Lung (tissue), 12 donors: ENCODE data around the gene SNX27. TPM values are rescaled to one million over a fixed set of nuclear protein-coding genes. Genes with fewer than 3 reads are reported as not detected.
A peak's percentile ranks its signal among the peaks of the same experiment; 100 is the strongest.

Experiments used
- ATAC-seq: fragments of 200-7000 bp; cut with Tn5 transposase; one replicate; pipeline ENCODE4 v1.9.1; 2020; ENCODE audit warnings: moderate number of reproducible peaks; ENCODE audit not compliant: insufficient read depth, low FRiP score
- DNase-seq, 3 donors: peaks; one replicate each; pipeline ENCODE4 v3.0.0-alpha.2; 2013 to 2017
- H3K27ac ChIP-seq, 2 donors: one replicate each; pipeline ENCODE4 v1.5.1; 2013; ENCODE audit warnings: mild to moderate bottlenecking in 2 of 2, moderate library complexity in 2 of 2, control low read depth in 1 of 2, inconsistent platforms in 1 of 2, low read depth in 1 of 2, low read length in 1 of 2
- H3K27me3 ChIP-seq, 3 donors: one replicate each; pipeline ENCODE4 v1.5.1; 2013; ENCODE audit warnings: low read length in 2 of 3; ENCODE audit not compliant: control insufficient read depth in 3 of 3, insufficient read depth in 3 of 3
- H3K36me3 ChIP-seq, 4 donors: one replicate each; pipeline ENCODE4 v1.5.1; 2013; ENCODE audit warnings: low read length in 4 of 4, mild to moderate bottlenecking in 1 of 4, moderate library complexity in 1 of 4; ENCODE audit not compliant: control insufficient read depth in 4 of 4, insufficient read depth in 4 of 4
- H3K4me1 ChIP-seq, 5 donors: one replicate each; pipeline ENCODE4 v1.5.1; 2013; ENCODE audit warnings: low read length in 5 of 5, mild to moderate bottlenecking in 2 of 5, moderate library complexity in 1 of 5; ENCODE audit not compliant: control insufficient read depth in 5 of 5, insufficient read depth in 5 of 5
- H3K4me3 ChIP-seq: one replicate; pipeline ENCODE4 v1.5.1; 2013; ENCODE audit warnings: mild to moderate bottlenecking, control low read depth, moderate library complexity
- H3K9ac ChIP-seq, 2 donors: one replicate each; pipeline ENCODE4 v1.5.1; 2013; ENCODE audit warnings: low read length in 2 of 2, control low read depth in 1 of 2; ENCODE audit not compliant: insufficient read depth in 1 of 2
- H3K9me3 ChIP-seq, 4 donors: one replicate each; pipeline ENCODE4 v1.5.1; 2013; ENCODE audit warnings: low read length in 3 of 4, mild to moderate bottlenecking in 1 of 4, moderate library complexity in 1 of 4; ENCODE audit not compliant: control insufficient read depth in 4 of 4, insufficient read depth in 3 of 4
- WGBS, 2 donors: extraction: QIAGEN DNeasy Blood & Tissue Kit; methylation state at CpG; one replicate each; pipeline ENCODE4 v1.1.7; 2013; 5-methylcytosine and 5-hydroxymethylcytosine counted together
- polyA plus RNA-seq, 2 donors: library from polyadenylated mRNA; stranded (reverse); fragments of 200-250 nt; gene quantifications; one replicate each; pipeline ENCODE4 v1.2.1, GENCODE V29; 2013
- total RNA-seq, 2 donors: library from RNA; depleted of rRNA in 1 of 2; stranded (reverse); fragments of >200 nt in 1 of 2; gene quantifications; one replicate each; pipeline ENCODE4 v1.2.1, GENCODE V29; 2014 to 2021
- TF ChIP-seq, protein P1 (sequence below): IDR thresholded peaks from 2 replicates; pipeline ENCODE4 v1.5.1; 2012; ENCODE audit warnings: mild to moderate bottlenecking; ENCODE audit errors: control extremely low read depth, extremely low read depth
- donor health status: control.
- donor health status: control.
- donor health status: Bipolar disorder and iron deficiency.
- donor health status: healthy.
- donor health status: DM: yes; HTN: yes; CAD: no.

The SNX27 gene
- total and polyA plus RNA-seq, 4 donors = 12.1 to 63.7 (median 26.5) TPM

DNA sequence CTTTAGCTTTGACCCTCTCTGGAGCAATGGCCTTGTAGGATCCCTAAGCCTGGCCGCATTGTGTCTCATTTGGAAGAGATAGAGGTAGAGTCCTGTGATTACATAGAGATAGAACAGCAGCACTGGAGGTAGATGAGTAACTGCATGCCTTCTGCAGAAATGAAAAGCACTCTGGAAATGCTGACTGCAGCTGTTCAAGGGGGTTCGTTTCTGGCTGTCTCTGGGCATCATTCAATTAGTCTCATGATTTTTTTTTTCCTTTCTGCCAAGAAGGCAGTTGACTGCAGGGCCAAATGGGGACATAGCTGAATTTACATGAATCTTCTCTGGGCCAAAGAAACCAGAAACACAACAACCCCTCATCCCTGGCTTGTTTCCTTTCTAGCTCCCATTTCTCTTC, 28.1 kb upstream of the SNX27 start:
- no peak for DNase-seq
- Histone ChIP-seq H3K36me3 (peaks cover 0 to 15% (median 0%) of the 10 kb centered on the region in 4 donors), H3K27ac (no peak overlapping the region), H3K9me3 (no peaks in the 10 kb centered on the region), H3K4me3 (no peak overlapping the region), H3K4me1 (no peaks in the 10 kb centered on the region), H3K27me3 (no peaks in the 10 kb centered on the region), H3K9ac (no peak overlapping the region)
- 68 to 79% methylated on average over 2 of the region's 2 CpGs for WGBS, 2 donors
- no peak for ATAC-seq
- TF ChIP-seq, protein P1, sequence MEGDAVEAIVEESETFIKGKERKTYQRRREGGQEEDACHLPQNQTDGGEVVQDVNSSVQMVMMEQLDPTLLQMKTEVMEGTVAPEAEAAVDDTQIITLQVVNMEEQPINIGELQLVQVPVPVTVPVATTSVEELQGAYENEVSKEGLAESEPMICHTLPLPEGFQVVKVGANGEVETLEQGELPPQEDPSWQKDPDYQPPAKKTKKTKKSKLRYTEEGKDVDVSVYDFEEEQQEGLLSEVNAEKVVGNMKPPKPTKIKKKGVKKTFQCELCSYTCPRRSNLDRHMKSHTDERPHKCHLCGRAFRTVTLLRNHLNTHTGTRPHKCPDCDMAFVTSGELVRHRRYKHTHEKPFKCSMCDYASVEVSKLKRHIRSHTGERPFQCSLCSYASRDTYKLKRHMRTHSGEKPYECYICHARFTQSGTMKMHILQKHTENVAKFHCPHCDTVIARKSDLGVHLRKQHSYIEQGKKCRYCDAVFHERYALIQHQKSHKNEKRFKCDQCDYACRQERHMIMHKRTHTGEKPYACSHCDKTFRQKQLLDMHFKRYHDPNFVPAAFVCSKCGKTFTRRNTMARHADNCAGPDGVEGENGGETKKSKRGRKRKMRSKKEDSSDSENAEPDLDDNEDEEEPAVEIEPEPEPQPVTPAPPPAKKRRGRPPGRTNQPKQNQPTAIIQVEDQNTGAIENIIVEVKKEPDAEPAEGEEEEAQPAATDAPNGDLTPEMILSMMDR = no peak

DNA sequence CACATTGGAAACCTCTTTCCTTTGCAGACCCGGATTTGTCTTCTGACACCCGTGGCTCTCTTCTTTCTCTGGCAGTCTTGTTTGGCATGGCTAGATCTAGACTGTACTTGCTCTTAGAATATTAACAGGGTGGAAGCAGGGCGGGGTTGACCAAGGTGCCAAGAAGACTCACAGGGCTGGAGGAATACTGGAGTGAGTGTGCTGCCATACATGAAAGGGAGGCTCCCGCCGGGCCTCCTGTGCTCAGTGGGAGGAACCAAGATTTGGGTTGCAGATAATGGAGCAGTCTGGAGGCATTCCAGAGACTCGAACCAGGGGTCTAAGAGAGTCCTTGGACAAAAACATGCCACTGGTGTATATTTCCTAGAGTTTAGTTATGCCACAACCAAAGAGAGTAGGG, 27.6 kb upstream of the SNX27 start:
- Histone ChIP-seq H3K9ac (no peak overlapping the region), H3K27me3 (no peaks in the 10 kb centered on the region), H3K4me3 (no peak overlapping the region), H3K4me1 (no peaks in the 10 kb centered on the region), H3K36me3 (peaks cover 0 to 15% (median 0%) of the 10 kb centered on the region in 4 donors), H3K9me3 (no peaks in the 10 kb centered on the region), H3K27ac (peak overlapping the region in 1 of 2 donors; percentile 15)
- ATAC-seq (no peak), DNase-seq (no peak)
- TF ChIP-seq, protein P1 = no peak
- WGBS, 2 donors = 69 to 79% methylated on average over 6 of the region's 6 CpGs

DNA sequence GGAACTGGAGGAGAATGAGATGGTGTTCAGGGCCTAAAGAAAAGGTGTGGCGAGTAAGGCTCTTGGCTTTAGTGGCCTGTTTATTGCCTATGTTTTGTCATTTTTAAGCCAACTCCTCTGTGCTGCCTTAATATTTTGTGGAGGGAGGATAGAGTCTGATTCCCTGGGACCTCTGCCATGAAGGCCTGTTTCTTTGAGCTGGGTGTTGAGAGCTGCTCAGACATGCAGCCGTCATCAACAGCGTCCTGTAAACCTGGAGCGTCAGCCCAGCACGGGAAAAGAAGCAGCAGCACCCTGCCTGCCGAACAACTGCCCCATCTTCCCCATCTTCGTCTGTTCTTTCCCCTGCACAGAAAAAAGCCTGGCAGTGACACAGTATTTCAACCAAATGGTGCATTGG, 27.1 kb upstream of the SNX27 start:
- H3K9me3 ChIP-seq = no peaks in the 10 kb centered on the region
- no peaks in the 10 kb centered on the region for H3K4me1 ChIP-seq
- H3K27me3 ChIP-seq = no peaks in the 10 kb centered on the region
- H3K27ac ChIP-seq = peak overlapping the region in 1 of 2 donors; percentile 45
- peaks cover 0 to 11% (median 0%) of the 10 kb centered on the region in 4 donors for H3K36me3 ChIP-seq
- H3K4me3 ChIP-seq = no peak overlapping the region
- TF ChIP-seq, protein P1 = no peak
- DNase-seq (no peak), ATAC-seq (no peak)
- H3K9ac ChIP-seq = no peak overlapping the region
- 79 to 81% methylated on average over 7 of the region's 7 CpGs for WGBS, 2 donors

DNA sequence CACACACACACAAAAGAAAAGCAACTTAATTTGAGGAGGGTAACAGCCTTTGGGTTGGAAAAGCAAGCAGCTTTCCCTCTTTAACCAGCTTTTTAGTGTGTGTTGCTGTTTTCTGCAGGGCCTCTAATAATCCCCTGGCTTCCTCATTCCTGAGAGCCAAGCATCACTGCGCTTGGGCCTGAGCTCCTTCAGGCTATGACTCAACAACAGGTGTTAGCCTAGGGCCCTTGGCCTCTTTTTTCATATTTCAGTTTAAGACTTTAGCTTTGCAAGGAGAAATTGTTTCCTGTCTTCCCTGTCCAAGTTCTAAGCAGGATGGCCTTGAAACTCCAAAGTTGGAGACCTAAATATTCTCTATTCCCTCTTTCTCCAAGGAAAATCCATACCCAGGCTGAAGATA, 26.2 kb upstream of the SNX27 start:
- H3K36me3 ChIP-seq = peaks cover 0 to 9% (median 0%) of the 10 kb centered on the region in 4 donors
- no peak overlapping the region for H3K4me3 ChIP-seq
- DNase-seq (peak in 2 of 3 donors; percentile 4 to 21), ATAC-seq (peak; percentile 76)
- peak overlapping the region in 1 of 2 donors; percentile 73 for H3K27ac ChIP-seq
- no peaks in the 10 kb centered on the region for H3K27me3 ChIP-seq
- TF ChIP-seq, protein P1 = no peak
- no peak overlapping the region for H3K9ac ChIP-seq
- peaks cover 0 to under 1% (median 0%) of the 10 kb centered on the region in 4 donors for H3K9me3 ChIP-seq
- H3K4me1 ChIP-seq = no peaks in the 10 kb centered on the region
- WGBS, 2 donors = 31 to 44% methylated on average over 1 of the region's 1 CpG
